Ishikawa (cell line): ENCODE results near the gene IREB2.

Experiments used
- CEBPB ChIP-seq: IDR thresholded peaks from 2 replicates; pipeline ENCODE4 v1.6.1; 2012
- CREB1 ChIP-seq: IDR thresholded peaks from 2 replicates; pipeline ENCODE4 v1.6.1; 2012; ENCODE audit warnings: low read depth
- EGR1 ChIP-seq: IDR thresholded peaks from 2 replicates; pipeline ENCODE4 v1.6.1; 2012
- EP300 ChIP-seq: IDR thresholded peaks from 2 replicates; pipeline ENCODE4 v1.6.1; 2012; ENCODE audit warnings: borderline replicate concordance
- FOXM1 ChIP-seq: IDR thresholded peaks from 2 replicates; pipeline ENCODE4 v1.6.1; 2012; ENCODE audit warnings: low read depth, borderline replicate concordance
- NFIC ChIP-seq: IDR thresholded peaks from 2 replicates; pipeline ENCODE4 v1.6.1; 2012
- RAD21 ChIP-seq: IDR thresholded peaks from 2 replicates; pipeline ENCODE4 v1.6.1; 2012; ENCODE audit warnings: low read depth
- TAF1 ChIP-seq: IDR thresholded peaks from 2 replicates; pipeline ENCODE4 v1.6.1; 2012; ENCODE audit warnings: low read depth, mild to moderate bottlenecking
- TCF12 ChIP-seq: IDR thresholded peaks from 2 replicates; pipeline ENCODE4 v1.6.1; 2012; ENCODE audit warnings: low read depth
- TEAD4 ChIP-seq: IDR thresholded peaks from 2 replicates; pipeline ENCODE4 v1.6.1; 2012
- YY1 ChIP-seq: IDR thresholded peaks from 2 replicates; pipeline ENCODE4 v1.6.1; 2012; ENCODE audit warnings: low read depth
- ZBTB7A ChIP-seq: IDR thresholded peaks from 2 replicates; pipeline ENCODE4 v1.6.1; 2012; ENCODE audit warnings: low read depth
- TF ChIP-seq, protein P1 (sequence below): IDR thresholded peaks from 2 replicates; pipeline ENCODE4 v1.6.1; 2012
- TF ChIP-seq, protein P2 (sequence below): IDR thresholded peaks from 2 replicates; pipeline ENCODE4 v1.6.1; 2012; ENCODE audit warnings: low read depth, mild to moderate bottlenecking
- TF ChIP-seq, protein P3 (sequence below): IDR thresholded peaks from 2 replicates; pipeline ENCODE4 v1.6.1; 2012

Gene IREB2

DNA sequence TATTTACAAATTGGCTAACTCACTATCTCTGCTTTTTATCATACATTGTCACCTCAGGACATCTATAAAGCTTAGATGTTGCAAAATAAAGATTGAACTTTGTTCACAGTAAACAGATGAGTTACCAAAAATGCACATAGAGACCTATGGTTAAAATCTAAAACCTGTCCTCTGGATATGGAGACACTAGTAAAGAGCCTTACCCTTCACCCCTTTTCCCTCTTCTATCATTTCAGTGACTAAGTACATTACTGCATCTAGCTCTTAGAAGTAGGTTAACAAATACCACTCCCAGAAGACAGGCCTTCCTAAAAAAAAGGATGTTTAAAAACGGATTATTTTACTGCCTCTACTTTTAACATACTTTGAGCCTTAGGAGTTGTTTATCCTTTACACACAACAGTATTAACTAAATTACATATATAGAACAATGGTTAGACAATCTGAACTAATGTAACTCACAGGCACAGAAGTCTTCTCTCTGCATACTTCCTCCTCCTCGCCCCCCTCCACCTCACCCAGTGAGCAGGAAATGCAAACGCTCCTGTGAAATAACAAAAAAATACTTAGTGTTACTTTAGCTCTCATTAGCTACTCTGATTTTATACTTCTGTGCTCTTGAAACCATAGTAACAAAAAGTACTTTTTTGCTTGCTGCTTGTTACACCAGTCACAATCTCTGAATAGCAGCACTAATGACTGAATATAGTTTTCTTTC, 23.3 kb downstream of the IREB2 start:
- TF ChIP-seq TCF12 (no peak), RAD21 (no peak), TEAD4 (no peak), CEBPB (no peak), YY1 (no peak), CREB1 (no peak), EP300 (no peak), ZBTB7A (no peak), FOXM1 (no peak), EGR1 (no peak), NFIC (no peak), TAF1 (no peak)
- TF ChIP-seq, protein P1, sequence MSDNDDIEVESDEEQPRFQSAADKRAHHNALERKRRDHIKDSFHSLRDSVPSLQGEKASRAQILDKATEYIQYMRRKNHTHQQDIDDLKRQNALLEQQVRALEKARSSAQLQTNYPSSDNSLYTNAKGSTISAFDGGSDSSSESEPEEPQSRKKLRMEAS, result no peak
- TF ChIP-seq, protein P2, sequence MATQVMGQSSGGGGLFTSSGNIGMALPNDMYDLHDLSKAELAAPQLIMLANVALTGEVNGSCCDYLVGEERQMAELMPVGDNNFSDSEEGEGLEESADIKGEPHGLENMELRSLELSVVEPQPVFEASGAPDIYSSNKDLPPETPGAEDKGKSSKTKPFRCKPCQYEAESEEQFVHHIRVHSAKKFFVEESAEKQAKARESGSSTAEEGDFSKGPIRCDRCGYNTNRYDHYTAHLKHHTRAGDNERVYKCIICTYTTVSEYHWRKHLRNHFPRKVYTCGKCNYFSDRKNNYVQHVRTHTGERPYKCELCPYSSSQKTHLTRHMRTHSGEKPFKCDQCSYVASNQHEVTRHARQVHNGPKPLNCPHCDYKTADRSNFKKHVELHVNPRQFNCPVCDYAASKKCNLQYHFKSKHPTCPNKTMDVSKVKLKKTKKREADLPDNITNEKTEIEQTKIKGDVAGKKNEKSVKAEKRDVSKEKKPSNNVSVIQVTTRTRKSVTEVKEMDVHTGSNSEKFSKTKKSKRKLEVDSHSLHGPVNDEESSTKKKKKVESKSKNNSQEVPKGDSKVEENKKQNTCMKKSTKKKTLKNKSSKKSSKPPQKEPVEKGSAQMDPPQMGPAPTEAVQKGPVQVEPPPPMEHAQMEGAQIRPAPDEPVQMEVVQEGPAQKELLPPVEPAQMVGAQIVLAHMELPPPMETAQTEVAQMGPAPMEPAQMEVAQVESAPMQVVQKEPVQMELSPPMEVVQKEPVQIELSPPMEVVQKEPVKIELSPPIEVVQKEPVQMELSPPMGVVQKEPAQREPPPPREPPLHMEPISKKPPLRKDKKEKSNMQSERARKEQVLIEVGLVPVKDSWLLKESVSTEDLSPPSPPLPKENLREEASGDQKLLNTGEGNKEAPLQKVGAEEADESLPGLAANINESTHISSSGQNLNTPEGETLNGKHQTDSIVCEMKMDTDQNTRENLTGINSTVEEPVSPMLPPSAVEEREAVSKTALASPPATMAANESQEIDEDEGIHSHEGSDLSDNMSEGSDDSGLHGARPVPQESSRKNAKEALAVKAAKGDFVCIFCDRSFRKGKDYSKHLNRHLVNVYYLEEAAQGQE, result no peak
- TF ChIP-seq, protein P3, sequence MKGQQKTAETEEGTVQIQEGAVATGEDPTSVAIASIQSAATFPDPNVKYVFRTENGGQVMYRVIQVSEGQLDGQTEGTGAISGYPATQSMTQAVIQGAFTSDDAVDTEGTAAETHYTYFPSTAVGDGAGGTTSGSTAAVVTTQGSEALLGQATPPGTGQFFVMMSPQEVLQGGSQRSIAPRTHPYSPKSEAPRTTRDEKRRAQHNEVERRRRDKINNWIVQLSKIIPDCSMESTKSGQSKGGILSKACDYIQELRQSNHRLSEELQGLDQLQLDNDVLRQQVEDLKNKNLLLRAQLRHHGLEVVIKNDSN, result no peak

DNA sequence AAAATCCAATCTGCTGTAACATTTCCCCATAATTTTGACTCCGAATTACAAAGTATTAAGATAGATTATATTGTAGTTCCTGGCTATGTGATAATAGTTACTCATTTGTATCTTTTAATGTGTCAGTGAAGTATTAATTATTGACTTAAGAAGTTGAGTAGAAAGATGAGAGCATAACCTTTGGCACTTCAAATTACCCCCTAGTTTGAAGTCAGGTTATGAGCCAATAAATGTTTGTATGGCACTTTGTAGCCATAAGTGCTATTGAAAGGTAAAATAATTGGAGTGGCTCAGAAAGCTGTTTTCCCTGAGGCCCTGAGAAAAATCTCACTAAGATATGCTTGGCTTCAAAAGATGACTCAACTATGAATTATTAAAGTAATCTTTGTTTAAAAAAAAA, 31.0 kb downstream of the IREB2 start:
- TF ChIP-seq EP300 (no peak), EGR1 (no peak), RAD21 (no peak), CREB1 (no peak), TEAD4 (no peak), ZBTB7A (no peak)
- TF ChIP-seq, protein P1, result no peak
- TF ChIP-seq, protein P2, result no peak
- TF ChIP-seq, protein P3, result no peak

DNA sequence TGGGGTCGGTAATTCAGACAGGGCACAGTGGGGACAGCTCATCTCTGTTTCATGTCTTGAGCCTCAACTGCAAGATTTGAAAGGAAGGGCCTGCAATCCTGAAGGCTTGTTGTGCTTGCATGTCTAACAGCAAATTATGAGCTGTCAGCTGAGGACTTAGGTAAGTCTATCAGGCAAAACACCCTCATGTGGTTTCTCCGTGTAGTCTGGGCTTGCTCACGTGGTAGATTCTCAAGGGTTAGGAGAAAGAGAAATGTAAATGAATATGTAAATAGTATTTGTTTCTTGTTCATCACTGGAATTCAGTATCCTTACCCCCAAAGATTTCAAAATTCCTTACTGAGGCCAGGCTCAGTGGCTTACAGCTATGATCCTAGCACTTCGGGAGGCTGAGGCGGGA, 39.3 kb downstream of the IREB2 start:
- TF ChIP-seq CREB1 (no peak), TAF1 (no peak)

DNA sequence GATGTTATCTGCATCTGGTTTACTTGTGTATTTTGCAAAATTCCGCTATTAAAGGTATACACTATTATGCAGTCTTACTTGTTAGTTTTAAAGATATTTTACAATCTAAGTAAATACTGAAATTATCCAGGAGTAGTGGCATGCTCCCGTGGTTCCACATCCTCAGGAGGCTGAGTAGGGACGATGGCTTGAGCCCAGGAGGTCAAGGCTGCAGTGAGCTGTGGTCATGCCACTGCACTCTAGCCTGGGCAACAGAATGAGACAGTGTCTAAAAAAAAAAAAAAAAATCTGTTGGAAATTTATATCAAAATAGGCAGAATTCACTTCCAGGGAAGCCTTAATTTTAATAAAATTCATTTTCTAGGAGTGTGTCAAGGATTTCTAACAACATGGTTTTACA, 41.6 kb downstream of the IREB2 start:
- no peak for TF ChIP-seq TEAD4
- no peak for TF ChIP-seq YY1
- no peak for TF ChIP-seq RAD21

DNA sequence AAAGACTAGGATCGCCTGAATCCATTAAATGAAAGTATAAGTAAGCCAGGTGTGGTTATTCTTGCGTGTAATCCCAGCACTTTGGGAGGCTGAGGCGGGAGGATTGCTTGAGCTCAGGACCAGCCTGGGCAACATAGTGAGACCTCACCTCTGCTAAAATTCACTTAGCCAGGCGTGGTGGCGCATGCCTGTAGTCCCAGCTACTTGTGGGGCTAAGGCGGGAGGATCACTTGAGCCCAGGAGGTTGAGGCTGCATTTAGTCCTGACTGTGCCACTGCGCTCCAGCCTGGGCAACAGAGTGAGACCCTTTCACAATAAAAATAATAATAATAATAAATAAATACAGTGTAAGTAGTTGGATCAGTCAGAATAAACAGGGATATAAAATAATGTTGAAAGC, 43.9 kb downstream of the IREB2 start:
- TF ChIP-seq TAF1 (no peak), NFIC (no peak), TCF12 (no peak), RAD21 (no peak)

DNA sequence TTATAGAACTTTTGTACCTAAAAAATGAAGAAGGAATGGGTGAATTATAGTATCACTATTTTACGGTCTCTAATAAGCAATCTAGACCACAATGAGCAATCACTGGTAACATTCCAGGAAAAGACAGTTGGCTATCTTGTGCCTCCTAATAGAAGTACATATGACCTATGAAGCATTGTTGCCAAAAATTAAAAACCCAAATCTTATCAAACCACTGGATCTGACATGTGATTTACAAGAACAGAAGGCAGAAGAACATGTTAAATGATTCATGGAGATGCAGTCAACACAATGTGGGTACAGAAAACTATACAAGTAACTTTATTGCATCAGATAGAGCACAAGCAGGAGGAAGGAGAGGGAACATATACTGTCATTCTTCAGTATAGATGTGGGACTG, 54.9 kb downstream of the IREB2 start:
- TF ChIP-seq FOXM1, result no peak
- no peak for TF ChIP-seq CEBPB
- TF ChIP-seq, protein P2, result no peak
